Measurements from ENCODE around the gene PHYH.

DNA sequence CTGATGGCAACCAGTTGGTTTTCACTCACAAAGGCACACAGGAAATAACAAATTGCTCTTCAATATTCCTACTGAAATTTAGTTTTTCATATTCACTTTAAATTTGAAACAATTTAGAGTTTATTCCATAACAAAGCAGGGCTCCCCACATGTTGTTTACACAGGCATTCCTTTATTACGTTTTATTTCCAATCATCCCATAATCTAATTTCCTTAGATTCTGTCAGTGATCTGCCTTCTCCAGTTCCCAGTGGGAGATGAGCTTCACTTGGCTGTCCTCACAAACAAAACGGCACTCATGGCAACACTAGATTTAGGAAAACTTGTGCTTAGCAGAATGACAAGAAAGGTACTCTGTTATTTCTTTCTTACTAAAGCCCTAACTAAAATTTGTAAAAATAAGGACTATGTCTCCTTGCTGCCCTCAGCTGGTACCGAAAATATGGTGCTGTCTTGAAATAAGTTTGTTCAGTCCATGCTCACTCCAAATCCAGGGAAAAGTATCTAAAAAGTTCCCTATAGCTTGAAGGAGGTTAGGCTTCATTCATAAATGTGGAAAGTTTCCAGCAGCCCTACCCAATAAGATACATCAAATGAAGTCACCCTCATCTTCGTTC lies 23.0 kb downstream of the PHYH start:
- TF ChIP-seq CTCF (IDR thresholded peaks at IDR 0.05), result no peak
- no peak for TF ChIP-seq POLR2A (IDR thresholded peaks at IDR 0.05)

All from transverse colon (tissue), 3 donors.